HTERT RPE-1 (cell line): ENCODE measurements around the gene ABCD1.

Source experiments
- in situ Hi-C: fragments of 300-500 bp; cut with MboI; formaldehyde crosslinking; loops from 4 replicates; pipeline ENCODE4 v1.14.3; 2020; ENCODE audit warnings: low sequenced_read_pairs

Gene ABCD1

DNA sequence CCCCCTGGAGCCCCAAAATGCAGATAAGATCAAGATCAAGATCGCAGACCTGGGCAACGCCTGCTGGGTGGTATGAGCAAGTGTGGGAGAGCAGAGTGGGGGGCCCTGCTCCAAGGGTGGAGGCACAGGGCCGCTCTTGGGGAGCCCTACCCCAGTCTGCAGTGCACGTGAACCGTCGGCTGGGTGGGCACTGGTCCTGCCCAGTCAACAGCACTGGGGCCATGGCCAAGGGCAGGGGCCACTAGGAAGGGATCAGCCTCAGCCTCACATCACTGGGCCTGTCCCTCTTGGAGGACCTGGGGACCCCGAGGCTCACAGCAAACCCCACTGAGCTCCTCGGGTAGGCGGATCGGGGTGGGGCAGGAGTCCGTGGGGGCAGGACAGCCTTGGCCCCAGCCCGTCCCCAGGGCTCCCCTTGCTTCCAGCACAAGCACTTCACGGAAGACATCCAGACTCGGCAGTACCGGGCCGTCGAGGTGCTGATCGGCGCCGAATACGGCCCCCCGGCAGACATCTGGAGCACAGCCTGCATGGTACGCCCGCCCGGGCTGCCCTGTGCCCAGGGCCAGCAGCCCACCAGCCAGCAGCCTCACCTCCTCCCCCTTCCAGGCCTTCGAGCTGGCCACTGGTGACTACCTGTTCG, 59.8 kb downstream of the ABCD1 start:
- in situ Hi-C loops = no loop called here

DNA sequence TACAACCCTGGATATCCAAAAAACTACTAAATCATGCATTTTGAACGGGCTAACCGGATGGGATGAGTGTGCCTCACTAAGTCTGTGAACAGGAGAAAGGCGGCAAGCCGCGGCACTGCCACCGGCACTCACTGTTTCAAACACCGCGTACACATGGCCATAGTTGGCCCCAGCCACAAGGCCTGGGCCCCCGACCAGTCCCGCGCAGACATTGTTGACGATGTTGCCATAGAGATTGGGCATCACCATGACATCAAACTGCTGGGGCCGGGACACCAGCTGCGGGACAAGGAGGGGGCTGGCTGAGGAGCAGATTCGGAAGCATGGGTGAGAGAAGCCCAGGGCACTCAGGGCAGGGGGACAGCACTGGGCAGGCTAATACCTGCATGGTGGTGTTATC, 62.0 kb downstream of the ABCD1 start:
- in situ Hi-C loops = no loop called here

DNA sequence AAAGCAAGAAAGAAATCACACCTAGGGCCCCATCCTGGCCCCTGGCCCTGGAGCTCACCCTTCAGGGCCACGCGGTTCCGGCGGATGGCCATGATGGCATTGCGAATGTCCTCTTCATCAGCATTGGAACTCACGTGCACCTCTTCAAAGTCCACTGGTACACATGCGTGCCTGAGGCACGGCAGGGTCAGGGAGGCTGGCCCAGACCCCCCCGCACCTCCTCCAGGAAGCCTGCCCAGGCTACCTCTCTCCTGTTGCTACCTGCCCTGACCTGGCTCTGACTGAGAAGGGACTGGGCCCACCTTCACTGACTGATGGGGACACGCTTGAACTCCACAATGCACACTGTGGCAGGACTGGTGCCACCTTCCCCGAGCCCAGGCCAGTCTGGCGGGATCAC, 65.0 kb downstream of the ABCD1 start:
- in situ Hi-C loops = no loop called here

DNA sequence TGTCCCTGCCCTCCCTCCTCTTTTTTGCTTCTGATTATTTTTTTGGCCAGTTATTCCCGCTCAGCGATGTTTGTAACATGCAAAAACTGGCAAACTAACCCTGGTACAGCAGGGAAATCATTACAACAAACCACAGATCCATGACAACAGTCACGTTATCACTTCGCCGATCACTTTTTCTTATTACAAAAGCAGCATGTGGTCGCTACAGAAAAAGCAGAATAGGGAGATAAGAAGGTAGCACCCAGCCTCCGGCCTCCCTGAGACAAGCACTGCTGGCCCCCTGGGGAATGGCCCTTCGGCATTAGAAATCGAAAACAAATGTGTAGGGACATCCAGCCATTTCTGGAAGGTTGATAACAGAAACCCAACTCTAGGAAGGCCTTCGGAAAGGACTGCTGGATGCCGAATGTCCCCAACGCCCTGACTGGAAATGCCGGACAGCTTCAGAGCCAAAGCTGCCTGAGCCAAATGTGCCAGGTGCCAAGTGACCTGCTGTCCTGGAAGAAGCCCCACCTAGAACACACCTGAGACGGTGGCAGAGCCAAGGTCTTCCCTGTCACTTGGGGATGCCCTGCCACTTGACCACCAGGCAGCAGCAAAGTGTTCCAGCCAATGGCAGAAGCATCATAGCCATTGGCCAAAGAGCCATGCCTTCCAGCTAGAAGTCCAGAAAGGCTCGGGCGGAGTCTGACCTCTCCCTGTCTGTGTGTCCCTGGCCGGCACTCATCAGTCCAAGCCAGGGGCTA, 66.6 kb downstream of the ABCD1 start:
- in situ Hi-C loops = no loop called here

DNA sequence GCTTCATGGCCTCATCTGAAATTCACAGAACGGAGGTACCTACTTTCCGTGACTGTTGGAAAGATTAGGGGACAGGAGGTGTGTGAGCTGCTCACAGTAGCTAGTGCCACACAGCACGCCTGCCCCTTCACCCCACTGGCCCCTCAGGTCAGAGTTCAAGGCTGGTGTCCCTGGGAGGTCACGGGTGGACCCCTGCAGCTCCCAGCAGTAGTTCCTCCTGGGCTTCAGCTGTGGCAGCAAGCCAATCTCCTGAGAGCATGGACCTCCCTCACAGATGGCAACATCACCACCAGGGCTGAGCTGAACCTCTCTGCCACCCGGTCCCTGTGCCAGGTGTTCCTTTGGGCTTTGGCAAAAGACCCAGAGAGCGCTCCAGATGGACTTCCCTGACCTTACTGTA, 67.7 kb downstream of the ABCD1 start:
- in situ Hi-C loops = no loop called here

DNA sequence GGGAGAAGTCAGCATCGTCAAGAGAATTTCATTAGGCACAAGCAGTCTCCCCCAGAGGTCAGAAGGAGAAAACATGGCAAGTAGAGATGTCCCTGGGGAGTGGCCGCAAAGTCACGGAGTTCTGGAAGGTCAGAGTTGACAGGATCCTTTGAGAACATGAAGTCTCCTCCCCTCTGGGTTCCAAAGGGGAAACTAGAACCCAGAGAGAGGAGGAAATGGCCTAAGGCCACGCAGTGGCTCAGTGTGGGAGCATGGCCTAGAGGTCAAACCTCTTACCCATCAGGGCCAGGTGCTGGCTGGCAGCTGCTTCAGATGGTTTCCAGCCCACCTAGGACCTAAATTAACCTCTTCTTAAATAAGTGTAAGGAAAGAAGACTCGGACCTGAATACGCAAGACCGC, 68.6 kb downstream of the ABCD1 start:
- in situ Hi-C loops = no loop called here
